Lung microvascular endothelial cell (primary cell): ENCODE data around the gene DNASE1L3. TPM values are rescaled to one million over a fixed set of nuclear protein-coding genes. Genes with fewer than 3 reads are reported as not detected.

Experiments
- DNase-seq, 2 donors: peaks; one replicate each; pipeline versions ENCODE4 v3.0.0 to v3.0.0-alpha.2; 2010; ENCODE audit warnings: low read depth in 2 of 2
- total RNA-seq: library from RNA; depleted of rRNA; stranded (reverse); fragments of >200 nt; gene quantifications from 2 replicates; pipeline ENCODE4 v1.2.1, GENCODE V29; 2014

The DNASE1L3 gene
- total RNA-seq, 1 donor from 2014 or later = 5.0 TPM

DNA sequence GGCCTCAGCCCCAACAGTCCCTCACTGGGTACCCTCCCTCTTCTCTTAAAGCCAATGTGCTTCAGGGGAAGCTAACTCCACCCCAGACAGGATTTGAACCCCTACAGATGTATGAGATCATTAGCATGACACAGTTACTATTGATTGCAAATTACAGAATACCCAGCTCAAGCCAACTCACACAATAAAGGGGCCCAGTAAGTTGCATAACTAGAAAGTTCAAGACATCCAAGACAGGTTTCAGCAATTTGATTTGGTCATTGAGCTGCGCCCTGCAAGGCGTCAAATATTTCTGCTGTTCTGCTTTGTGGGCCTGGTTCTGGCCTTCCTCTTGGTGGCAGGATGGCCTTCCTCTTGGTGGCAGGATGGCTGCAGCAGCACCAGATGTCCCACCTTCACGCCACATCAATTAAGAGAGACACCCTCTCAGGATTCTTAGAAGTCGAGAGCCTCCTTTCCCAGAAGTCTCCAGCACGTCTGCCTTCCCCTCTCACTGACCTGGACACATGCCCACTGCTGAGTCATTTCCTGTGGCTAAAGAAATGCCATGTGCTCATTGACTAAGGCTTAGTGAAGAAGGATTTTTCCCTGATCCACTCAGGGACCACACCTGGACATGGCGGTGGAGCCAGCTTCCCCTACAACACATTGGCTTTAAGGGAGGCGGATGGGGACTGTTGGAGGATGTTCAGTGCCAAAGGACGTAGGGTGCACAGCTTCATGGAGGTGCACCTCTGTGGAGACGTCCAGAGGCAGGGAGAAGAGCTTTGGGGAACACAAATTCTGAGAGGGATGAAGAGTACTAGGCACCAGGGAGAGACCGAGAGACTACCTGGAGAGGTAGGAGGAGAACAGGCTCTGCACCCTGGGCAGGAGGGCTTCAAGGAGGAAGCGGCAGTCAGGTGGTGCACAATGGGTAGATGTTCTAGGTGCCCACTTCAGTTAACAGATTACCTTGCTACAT, 49.1 kb downstream of the DNASE1L3 start:
- DNase-seq = peak; percentile 60 to 97

DNA sequence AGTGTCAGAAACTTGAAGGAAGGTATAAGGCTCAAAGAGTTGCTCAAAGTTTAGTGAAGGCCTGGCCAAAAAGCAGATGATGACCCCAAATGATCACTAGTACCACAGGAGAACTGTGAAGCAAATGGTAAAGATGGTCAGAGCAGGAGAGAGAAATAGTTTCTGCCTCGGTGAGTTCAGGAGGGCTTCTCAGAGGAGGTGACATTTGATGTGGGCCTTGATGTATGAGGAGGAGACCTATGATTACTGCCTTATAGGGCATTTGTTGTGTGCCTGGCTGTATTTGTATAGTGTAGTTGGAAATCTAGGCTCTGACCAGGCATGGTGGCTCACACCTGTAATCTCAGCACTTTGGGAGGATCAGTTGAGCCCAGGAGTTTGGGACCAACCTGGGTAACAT, 50.4 kb downstream of the DNASE1L3 start:
- DNase-seq = no peak

DNA sequence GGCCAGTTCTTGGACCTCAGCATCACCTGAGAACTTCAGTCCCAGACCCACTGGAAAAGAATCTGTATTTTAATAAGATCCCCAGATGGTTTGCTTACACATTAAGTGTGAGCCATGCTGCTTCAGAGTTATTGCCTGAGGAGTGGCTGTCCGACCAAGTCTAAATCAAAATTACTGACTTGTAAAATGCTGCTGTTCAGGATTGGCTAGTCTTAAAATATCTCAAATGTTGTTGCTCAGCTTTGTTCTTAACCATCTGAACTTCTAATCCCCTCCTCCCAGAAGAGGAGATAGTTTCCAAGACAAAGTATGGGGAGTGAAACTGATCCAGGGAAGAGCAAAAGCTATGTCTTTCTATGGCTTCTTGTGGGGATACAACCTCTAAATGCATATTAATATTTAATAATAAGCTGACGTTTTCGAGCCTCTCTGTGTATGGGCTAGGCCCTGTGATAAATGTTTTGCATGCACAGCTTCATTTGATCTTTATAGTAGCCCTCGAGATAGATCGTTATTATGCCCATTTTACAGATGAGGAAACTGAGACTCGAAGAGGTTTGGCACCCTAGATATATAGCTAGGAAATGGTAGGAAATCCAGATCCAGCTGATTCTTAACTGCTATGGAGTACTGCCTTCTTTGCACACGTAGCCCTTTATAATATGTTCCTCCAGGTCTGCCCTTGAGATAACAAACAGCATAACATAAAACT, 52.2 kb downstream of the DNASE1L3 start:
- no peak for DNase-seq

GRCh38 chr3:58157700-58158099, 53.1 kb downstream of the DNASE1L3 start:
- no peak for DNase-seq

DNA sequence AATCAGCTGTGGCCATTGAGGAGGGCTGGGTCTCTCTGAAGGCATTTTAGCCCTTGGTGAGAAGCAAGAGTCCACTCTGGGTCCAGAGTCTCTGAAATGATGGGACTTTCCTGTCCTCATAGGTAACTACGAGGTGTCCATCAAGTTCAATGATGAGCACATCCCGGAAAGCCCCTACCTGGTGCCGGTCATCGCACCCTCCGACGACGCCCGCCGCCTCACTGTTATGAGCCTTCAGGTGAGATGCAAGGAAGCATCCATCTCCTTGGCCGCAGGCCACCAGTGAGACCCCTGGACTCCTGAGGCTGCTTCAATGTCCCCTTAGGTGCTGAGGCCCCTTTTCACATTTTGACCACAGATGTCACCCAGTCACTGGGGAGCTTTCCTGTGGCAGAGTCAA, 54.9 kb downstream of the DNASE1L3 start:
- no peak for DNase-seq

GRCh38 chr3:58154626-58155449, 55.9 kb downstream of the DNASE1L3 start:
- DNase-seq = no peak

DNA sequence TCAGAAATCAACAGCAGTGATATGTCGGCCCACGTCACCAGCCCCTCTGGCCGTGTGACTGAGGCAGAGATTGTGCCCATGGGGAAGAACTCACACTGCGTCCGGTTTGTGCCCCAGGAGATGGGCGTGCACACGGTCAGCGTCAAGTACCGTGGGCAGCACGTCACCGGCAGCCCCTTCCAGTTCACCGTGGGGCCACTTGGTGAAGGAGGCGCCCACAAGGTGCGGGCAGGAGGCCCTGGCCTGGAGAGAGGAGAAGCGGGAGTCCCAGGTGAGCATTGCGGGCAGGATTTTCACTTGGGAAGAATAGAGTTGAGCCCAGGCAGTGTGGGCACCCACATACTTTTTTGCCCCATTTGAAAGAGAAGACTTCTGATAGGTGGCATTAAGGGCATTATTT, 57.4 kb downstream of the DNASE1L3 start:
- no peak for DNase-seq

DNA sequence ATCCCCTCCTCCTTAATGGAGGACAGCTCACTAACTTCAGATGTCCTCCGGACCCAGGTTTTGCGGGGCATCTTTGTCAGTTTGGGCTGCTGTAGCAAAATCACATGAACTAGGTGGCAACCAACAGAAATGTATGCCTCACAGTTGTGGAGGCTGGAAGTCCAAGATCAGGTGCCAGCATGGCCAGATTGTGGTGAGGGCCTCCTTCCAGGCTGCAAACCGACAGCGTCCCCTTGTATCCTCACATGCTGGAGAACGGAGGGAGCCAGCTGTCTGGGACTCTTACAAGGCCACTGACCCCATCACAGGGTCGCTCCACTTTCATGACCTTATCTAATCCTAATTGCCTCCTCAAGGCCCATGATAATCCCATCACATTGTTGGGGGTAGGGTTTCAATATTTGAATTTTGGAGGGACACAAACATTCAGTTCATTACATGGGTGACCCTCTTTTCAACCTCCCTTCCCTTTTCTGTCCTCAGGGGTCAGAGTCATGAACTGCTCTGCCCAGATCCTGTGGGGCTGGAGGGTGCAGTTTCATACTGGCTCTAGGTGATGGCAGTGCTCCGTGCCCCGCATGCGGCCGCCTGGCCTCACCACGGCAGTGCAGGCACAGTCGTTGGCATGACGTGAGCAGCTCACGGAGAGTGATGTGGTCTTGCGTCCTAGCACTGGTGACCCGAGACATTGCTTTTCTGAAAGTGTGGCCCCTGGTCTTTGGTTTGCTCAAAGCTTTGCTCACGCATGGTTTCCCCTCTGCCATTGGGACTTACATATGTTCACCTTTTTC, 58.4 kb downstream of the DNASE1L3 start:
- no peak for DNase-seq

GRCh38 chr3:58151637-58152036, 59.1 kb downstream of the DNASE1L3 start:
- DNase-seq = no peak

- no peak for DNase-seq
Observed at GRCh38 chr3:58150810-58151199, 60.0 kb downstream of the DNASE1L3 start.

- DNase-seq = peak in 1 of 2 donors; percentile 21
Observed at GRCh38 chr3:58150130-58150809, 60.5 kb downstream of the DNASE1L3 start.

GRCh38 chr3:58148049-58148448, 62.7 kb downstream of the DNASE1L3 start:
- no peak for DNase-seq

DNA sequence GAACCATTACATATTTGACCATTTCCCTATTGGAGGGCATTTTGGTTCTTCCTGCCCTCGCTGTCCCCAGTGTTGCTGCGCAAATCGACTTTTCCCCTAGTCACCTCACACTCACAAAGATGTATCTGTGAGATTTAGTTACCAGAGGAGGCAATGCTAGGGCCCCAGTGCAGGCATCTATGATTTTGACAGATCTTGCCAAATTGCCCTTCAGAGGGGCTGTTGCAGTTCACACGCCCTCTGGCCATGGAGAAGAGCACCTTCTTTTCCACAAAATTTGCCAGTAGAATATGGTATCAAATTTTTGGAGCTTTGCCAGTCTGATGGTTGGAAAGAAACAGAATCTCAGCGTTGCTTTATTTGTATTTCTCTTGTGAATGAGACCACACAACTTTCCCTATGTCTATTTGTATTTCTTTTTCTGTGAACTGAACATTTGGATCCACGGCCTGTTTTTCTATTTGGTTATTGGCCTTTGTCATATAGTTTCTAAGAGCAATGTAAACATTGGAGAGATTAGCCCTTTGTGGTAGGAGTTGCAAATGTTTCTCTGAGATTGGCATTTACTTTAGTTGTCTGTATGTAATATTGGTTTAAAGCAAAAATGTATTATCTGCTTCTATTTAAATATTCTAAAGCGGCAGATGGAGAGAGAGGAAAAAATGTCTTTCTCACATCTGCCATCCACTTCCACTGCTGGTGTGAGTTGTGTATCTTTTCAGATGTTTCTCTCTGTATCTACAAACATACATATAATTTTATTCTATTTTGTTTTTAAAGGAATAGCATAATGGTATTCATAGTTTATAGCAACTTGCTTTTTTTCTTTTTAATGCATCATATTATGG, 66.1 kb downstream of the DNASE1L3 start:
- no peak for DNase-seq

DNA sequence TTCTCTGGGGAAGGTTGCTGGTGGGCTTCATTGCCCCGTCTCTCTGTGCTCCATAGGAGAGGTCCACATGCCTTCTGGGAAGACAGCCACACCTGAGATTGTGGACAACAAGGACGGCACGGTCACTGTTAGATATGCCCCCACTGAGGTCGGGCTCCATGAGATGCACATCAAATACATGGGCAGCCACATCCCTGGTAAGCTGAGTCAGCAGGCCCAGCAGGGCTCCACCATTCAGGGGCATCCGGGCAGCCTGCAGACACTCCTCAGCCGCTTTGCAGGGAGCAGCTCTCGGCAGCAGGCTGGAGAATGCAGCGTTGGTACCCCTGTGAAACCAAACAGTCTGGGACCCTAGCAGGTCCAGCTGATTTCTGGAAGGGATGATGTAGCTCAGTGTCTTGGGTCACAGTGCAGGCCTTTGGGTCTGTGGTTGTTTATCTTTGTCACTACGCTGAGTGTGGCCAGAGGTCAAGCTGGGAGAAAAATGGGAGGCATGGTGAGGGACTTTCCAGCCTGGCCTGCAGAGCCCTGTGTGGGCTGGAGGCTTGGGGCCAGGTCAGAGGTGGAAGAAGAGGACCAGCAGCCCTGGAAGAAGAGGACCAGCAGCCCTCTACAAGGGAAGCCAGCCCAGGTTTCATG, 67.2 kb downstream of the DNASE1L3 start:
- DNase-seq = no peak

Other genes with a start within 250 kb of the DNASE1L3 start
- gene FLNB, start 202.6 kb downstream of the DNASE1L3 start, total RNA-seq = 305 and 328 TPM in 2 replicates
- 11.6 and 35.1 TPM in 2 replicates for gene ABHD6, start 26.8 kb upstream of the DNASE1L3 start, total RNA-seq
- gene RPP14, start 95.3 kb upstream of the DNASE1L3 start, total RNA-seq = 11.8 and 12.3 TPM in 2 replicates
- gene HTD2, start 95.5 kb upstream of the DNASE1L3 start, total RNA-seq = 4.4 and 5.6 TPM in 2 replicates
- 13.7 and 16.1 TPM in 2 replicates for gene PXK, start 121.9 kb upstream of the DNASE1L3 start, total RNA-seq
- gene PDHB, start 222.9 kb upstream of the DNASE1L3 start, total RNA-seq = 56.4 and 59.3 TPM in 2 replicates